ENCODE results near the gene CDK5. TPM values are rescaled to one million over a fixed set of nuclear protein-coding genes. Genes with fewer than 3 reads are reported as not detected.
A peak's percentile ranks its signal among the peaks of the same experiment; 100 is the strongest.

The CDK5 gene
- total RNA-seq, 1 experiment from 2014 or later = 36.9 TPM

DNA sequence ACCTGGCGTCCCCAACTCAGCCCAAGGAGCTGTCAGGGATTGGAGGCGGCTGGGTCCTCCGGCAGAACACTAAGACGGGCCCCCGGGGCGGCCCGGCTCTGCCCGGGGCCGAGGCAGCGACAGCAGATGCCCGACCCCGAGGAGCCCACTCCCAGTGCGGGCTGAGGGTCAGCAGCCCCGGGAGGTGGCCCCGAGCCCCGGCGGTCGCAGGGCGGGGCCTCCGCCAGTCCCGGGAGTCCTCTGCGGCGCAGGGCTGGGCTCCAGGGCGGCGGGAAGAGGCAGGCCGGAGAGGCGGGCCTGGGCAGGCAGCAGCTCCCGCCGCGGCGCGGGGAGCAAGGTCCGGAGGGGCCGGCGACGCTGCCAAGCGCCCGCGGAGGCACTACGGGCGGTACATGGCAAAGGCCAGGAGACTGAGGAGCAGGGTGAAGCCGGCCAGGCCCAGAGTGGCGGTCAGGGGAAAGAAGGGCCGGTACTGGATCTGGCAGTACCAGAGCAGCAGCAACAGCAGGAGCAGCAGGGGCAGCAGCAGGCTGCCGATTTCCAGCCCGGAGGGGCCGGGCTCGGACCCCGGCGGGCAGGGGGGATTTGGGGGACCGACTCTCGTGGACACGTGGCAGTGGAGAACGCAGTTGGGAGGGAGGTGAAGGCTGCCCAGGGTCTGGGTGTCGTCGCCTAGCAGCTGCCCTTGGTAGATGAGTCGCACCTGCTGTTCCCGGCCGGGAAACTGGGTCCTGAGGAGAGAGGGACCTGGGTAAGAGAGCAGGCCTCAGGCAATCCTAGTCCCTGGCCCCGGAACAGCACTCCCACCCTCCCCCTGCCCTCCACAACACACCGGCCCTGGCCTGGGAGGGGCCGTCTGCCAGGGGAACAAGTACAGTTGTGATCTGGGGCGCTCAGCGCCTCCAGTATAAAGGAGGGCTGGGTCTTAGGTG, 23.7 kb upstream of the CDK5 start:
- Histone ChIP-seq H3K4me3 (ENCODE audit: insufficient read depth, low read depth, low read length) (peak overlapping the region; percentile 95), H3K36me3 (replicated peaks; ENCODE audit: control insufficient read depth, insufficient read depth, low read length) (no peaks in the 10 kb centered on the region; the same call in 1 of the 2 replicates), H3K27me3 (ENCODE audit: control insufficient read depth, insufficient read depth, low read length) (peaks cover 5% of the 10 kb centered on the region; the same call in 1 of the 2 replicates)
- peak; percentile 86 for DNase-seq

DNA sequence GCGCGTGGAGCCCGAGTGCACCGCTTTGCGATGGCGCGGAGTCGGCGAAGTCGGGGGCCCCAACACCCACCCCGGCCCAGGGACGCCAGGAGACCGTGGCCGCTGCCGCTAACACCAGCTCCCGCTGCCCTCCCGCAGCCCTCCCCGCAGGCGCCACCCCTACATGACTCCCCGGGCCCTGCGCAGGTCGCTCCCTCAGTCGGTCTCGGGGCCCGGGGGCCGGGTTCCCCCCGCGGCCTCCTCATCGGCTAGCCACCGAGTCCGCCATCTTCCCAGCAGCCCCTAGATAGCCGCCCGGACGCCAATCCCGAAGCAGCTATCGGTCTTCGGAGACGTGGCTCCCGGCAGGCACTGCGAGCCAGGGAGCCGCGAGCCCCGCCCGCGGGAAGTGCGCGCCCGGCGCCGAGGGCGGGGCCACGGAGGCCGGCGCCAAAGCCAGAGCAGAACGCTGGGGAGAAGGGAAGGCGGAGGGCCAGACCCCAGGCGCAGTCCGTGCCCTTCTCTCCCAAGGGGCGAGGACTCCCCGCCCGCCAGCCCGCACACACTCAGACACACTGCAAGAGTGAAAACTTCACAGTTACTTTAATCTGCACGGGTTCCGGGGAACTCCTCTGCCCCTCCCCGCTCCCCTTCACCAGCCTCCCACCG, 22.9 kb upstream of the CDK5 start, which contains the start of gene FASTK:
Gene FASTK, minus strand, starts transcription at position 288 of the 648 bp plus-strand sequence. Its CDS starts 43 bp downstream, at position 245.
- peak; percentile 98 for DNase-seq
- H3K27me3 ChIP-seq (ENCODE audit: control insufficient read depth, insufficient read depth, low read length) = peaks cover 5% of the 10 kb centered on the region; the same call in 1 of the 2 replicates

DNA sequence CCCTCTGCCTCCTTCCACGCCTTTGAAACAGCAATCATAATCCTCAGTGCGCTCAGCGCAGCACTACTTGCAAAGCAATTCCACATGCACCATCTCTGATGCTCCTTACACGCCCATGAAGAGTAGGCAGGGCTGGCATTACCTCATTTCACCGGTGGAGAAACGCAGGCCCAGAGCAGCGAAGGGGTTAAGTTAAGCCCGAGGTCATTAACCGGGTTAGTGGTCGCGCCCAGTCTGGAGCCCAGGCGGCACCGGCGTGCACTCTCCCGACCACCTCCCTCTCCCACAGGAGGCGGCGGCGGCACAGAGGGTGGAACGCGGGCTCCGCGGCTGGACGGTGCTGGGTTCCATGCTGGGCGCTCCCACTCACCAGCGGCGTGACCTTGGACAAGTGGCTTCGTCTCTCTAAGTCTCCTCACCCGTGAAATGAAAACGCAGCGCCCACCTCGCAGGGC, 22.4 kb upstream of the CDK5 start:
- DNase-seq = peak; percentile 76
- peaks cover 5% of the 10 kb centered on the region; the same call in 1 of the 2 replicates for H3K27me3 ChIP-seq (ENCODE audit: control insufficient read depth, insufficient read depth, low read length)

More for the DNA sequence above, 22.9 kb upstream of the CDK5 start, which contains the start of gene FASTK:
- peak within 1 kb of the TSS; percentile 95 for H3K4me3 ChIP-seq (ENCODE audit: insufficient read depth, low read depth, low read length)
- no peaks in the 10 kb centered on the region; the same call in 1 of the 2 replicates for H3K36me3 ChIP-seq (replicated peaks; ENCODE audit: control insufficient read depth, insufficient read depth, low read length)

DNA sequence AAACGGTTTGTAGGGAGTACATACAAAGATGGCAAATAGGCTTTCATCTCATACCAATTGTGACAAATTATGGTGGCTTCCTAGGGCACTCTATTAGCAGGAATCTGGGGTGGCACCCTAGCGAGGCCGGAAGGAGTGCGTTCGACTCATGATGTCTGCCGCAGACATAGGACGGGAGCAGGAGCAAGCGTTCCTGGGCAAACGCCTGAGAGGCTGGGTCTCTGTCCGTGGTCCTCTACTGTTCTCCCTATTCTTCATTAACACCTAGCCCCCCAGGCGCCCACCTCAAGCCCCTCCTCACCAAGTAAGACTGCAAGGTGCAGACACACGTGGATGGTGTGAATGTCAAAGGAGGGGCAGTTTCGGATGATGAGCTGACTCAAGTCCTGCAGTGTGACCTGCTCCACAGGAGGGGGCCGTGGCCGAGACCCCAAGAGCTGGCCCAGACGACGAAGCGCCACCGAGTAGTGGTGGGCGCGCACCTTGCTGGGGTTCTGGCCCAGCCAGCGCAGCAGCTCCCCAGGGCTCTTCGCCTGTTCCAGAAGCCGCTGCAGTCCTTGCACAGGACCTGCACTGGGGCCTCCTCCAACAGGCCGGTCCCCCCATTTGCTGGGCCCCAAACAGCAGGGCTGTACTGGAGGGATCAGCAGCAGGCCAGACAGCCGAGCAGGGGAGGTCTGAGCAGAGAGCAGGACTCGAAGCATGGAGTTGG, 21.7 kb upstream of the CDK5 start:
- Histone ChIP-seq H3K27me3 (ENCODE audit: control insufficient read depth, insufficient read depth, low read length) (peaks cover 2% of the 10 kb centered on the region; the same call in 1 of the 2 replicates), H3K36me3 (replicated peaks; ENCODE audit: control insufficient read depth, insufficient read depth, low read length) (peaks cover 2% of the 10 kb centered on the region), H3K4me3 (ENCODE audit: insufficient read depth, low read depth, low read length) (peak overlapping the region; percentile 95)
- DNase-seq = no peak

More for the DNA sequence above, 22.4 kb upstream of the CDK5 start:
- H3K4me3 ChIP-seq (ENCODE audit: insufficient read depth, low read depth, low read length) = peak overlapping the region; percentile 95
- no peaks in the 10 kb centered on the region; the same call in 1 of the 2 replicates for H3K36me3 ChIP-seq (replicated peaks; ENCODE audit: control insufficient read depth, insufficient read depth, low read length)

DNA sequence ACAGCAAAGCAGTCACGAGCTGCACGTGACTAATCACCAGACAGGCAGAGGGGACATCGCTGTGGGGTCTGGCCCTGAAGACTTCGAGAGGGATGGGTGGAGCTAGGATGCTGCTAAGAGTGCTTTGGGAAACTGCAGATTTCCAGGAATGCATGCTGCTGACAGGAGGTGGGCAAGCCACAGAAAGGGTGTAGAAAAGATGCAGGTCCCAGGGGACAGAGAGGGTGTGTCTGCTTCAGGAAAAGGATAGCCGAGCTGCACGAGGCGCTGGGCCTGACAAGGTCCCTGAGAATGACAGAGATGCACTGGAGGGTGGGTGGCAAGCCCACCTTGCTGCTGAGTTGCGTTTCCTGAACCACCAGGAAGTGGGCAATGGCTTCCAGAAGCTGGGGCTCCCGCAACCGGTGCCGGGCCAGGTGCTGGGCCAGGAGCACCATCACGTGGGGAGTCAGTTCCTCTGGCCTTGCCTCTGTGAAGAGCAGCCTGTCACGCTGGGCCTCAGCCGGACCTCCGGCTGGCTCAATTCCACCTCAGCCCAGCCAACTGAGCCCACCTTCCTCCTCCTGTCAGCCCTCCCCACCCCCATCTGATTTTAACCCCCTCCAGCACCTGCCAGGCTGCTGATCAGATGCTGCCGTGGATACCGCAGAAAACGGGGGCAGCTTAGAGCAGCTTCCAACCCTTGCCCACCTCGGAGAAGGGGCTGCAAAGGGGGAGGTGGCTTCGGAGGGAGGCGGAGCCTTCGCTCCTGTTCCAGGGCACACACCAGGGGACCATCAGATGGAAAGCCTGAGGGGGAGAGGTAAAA, 20.7 kb upstream of the CDK5 start:
- H3K4me3 ChIP-seq (ENCODE audit: insufficient read depth, low read depth, low read length) = no peak overlapping the region
- peaks cover 4% of the 10 kb centered on the region for H3K36me3 ChIP-seq (replicated peaks; ENCODE audit: control insufficient read depth, insufficient read depth, low read length)
- DNase-seq = peak; percentile 88
- no peaks in the 10 kb centered on the region for H3K27me3 ChIP-seq (ENCODE audit: control insufficient read depth, insufficient read depth, low read length)

DNA sequence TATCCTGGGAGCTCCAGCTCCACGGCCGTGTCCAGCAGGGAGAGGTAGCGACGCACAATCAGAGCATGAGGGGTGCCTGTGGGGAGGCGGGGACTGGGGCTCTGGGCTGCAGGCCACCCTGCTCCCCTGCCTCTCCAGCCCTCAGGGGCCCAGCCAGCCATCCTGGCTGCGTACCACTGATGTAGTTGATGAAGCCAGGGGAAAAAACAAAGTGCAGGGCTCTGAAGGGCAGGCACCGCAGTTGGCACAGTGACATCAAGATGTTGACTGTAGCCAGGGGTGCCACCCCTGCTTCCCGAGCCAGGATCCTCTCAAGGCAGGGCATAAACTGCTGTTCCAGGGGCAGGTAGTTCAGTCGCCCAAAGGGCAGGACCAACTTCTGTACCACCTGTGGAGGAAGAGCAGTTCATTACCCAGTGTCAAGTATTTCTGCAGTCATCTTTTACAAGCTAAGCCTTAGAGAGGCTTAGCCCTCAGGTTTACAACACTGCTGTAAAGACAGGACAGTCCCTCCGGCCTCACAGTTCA, 20.1 kb upstream of the CDK5 start:
- Histone ChIP-seq H3K4me3 (ENCODE audit: insufficient read depth, low read depth, low read length) (no peak overlapping the region), H3K27me3 (ENCODE audit: control insufficient read depth, insufficient read depth, low read length) (no peaks in the 10 kb centered on the region), H3K36me3 (replicated peaks; ENCODE audit: control insufficient read depth, insufficient read depth, low read length) (peaks cover 4% of the 10 kb centered on the region)
- no peak for DNase-seq

DNA sequence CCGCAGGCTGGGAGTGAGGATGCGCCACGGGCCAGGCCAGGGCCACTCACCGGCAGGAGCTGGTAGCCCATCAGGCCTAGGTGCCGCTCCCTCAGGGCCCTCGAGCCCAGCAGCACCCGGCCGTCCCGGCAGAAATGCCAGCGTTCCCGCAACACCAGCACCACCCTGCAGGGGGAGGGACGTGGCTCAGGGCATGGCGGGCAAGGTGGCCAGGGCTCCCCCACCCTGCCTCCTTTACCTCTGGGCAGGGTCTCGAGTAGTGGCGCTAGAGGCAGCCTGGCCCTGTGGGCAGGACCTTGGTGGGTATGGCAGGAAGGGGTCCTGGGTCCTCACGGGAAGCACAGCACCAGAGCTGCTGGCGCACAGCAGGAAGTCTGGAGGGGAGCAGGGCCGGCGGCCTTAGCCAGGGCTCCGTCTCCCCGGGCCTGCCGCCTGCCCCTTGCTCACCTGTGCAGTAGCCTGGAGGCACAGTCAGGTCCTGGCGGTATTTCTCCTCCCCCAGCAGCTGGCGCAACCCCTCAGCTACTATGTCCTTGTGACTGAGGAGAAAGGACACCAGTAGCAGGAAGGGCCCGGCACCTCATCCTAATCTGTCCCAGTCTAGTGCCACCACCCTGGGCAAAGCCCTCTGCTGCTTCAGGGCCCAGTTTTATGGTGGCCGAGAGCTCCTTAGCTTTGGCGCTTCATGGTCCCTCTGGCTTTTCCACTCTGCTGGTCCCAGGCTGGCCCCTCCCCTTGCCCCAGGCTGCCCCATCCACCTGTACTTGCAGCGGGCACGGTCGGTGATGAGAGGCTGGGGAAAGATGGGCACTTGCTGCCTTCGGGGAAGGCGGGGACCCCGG, 19.4 kb upstream of the CDK5 start:
- Histone ChIP-seq H3K27me3 (ENCODE audit: control insufficient read depth, insufficient read depth, low read length) (no peaks in the 10 kb centered on the region), H3K4me3 (ENCODE audit: insufficient read depth, low read depth, low read length) (no peak overlapping the region), H3K36me3 (replicated peaks; ENCODE audit: control insufficient read depth, insufficient read depth, low read length) (peaks cover 8% of the 10 kb centered on the region)
- peak; percentile 96 for DNase-seq

DNA sequence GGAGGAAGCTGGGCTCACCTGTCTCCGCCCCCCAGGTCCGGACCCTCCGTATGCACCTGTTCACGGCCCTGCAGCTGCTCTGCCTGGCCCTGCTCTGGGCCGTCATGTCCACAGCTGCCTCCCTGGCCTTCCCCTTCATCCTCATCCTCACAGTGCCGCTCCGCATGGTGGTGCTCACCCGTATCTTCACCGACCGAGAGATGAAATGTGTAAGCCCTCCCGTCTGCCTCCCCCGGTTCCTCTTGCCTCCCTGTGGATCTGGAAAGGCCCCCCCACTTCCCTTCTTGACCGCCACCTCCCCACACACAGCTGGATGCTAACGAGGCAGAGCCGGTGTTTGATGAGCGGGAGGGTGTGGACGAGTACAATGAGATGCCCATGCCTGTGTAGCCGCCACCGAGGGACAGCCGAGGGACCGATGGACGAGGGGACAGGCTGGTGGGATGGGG, 18.3 kb upstream of the CDK5 start:
- Histone ChIP-seq H3K36me3 (replicated peaks; ENCODE audit: control insufficient read depth, insufficient read depth, low read length) (peaks cover 8% of the 10 kb centered on the region), H3K27me3 (ENCODE audit: control insufficient read depth, insufficient read depth, low read length) (no peaks in the 10 kb centered on the region), H3K4me3 (ENCODE audit: insufficient read depth, low read depth, low read length) (no peak overlapping the region)
- no peak for DNase-seq

DNA sequence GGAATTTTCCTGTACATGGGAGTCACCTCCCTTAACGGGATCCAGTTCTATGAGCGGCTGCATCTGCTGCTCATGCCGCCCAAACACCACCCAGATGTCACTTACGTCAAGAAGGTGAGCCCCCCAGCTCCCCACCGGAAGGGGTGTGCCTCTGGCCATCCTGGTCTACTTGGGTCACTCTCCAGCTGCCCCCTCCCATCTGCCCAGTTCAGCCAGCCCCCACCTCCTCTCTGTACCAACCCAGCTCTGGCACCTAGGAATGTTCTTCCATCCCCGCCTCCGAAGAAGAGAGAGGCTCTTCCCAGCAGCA, 17.9 kb upstream of the CDK5 start:
- no peak for DNase-seq
- peaks cover 10% of the 10 kb centered on the region for H3K36me3 ChIP-seq (replicated peaks; ENCODE audit: control insufficient read depth, insufficient read depth, low read length)
- H3K27me3 ChIP-seq (ENCODE audit: control insufficient read depth, insufficient read depth, low read length) = no peaks in the 10 kb centered on the region
- no peak overlapping the region for H3K4me3 ChIP-seq (ENCODE audit: insufficient read depth, low read depth, low read length)

DNA sequence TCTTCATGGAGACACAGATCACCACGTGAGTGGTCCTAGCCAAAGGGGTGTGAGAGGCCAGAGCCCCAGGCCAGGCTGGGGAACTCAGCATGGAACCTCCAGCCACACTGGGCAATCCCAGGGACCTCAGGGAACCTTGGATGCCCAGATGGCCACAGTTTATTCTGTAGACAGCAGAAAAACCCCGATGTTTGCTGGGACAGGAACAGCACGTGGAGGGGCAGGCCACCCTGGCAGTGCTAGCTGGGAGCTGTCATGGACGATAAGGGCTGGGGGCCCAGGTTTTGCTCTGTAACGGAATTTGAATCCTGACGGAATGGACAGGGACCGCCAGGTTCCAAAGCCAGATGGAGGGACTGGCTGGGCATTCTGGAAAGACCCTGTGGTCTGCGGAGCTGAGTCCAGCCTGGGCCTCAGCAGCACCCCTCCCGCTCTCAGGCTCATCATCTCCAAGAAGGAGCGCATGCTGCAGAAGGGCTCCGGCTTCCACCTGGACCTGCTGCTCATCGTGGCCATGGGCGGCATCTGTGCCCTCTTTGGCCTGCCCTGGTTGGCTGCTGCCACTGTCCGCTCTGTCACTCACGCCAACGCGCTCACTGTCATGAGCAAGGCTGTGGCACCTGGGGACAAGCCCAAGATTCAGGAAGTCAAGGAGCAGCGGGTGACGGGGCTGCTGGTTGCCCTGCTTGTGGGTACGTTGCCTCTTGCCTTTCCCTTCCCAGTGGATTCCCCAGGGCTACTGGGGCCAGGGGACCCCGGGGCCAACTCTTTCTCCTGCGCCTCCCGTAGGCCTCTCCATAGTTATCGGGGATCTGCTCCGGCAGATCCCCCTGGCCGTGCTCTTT, 17.3 kb upstream of the CDK5 start:
- Histone ChIP-seq H3K4me3 (ENCODE audit: insufficient read depth, low read depth, low read length) (no peak overlapping the region), H3K36me3 (replicated peaks; ENCODE audit: control insufficient read depth, insufficient read depth, low read length) (peaks cover 15% of the 10 kb centered on the region), H3K27me3 (ENCODE audit: control insufficient read depth, insufficient read depth, low read length) (no peaks in the 10 kb centered on the region)
- DNase-seq = no peak

DNA sequence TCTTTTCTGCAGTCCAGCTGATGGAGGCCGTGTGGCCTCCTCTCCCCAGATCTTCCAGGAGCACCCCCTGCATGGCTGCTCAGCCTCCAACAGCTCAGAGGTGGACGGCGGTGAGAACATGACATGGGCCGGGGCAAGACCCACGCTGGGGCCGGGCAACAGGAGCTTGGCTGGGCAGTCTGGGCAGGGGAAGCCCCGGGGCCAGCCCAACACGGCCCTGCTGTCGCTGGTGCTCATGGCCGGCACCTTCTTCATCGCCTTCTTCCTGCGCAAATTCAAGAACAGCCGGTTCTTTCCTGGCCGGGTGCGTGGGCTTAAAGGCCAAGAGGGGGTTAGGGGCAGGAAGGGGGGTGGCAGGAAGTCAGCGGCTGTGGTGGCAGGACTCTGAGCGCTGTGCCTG, 16.3 kb upstream of the CDK5 start:
- peaks cover 23% of the 10 kb centered on the region for H3K36me3 ChIP-seq (replicated peaks; ENCODE audit: control insufficient read depth, insufficient read depth, low read length)
- no peak for DNase-seq
- H3K4me3 ChIP-seq (ENCODE audit: insufficient read depth, low read depth, low read length) = no peak overlapping the region
- H3K27me3 ChIP-seq (ENCODE audit: control insufficient read depth, insufficient read depth, low read length) = no peaks in the 10 kb centered on the region
